Tibial nerve (tissue), 4 donors: ENCODE data around the gene LRCOL1. TPM values are rescaled to one million over a fixed set of nuclear protein-coding genes. Genes with fewer than 3 reads are reported as not detected.

Source experiments
- DNase-seq, 2 donors: peaks; one replicate each; pipeline ENCODE4 v3.0.0-alpha.2; 2019; ENCODE audit warnings: low spot score in 2 of 2
- H3K27ac ChIP-seq, 4 donors: fragments of 200-600 bp; sonication (generic) in 3 of 4; one replicate each; pipeline ENCODE4 v1.5.1; 2017 to 2019; ENCODE audit warnings: mild to moderate bottlenecking in 1 of 4
- H3K27me3 ChIP-seq, 2 donors: fragments of 200-600 bp; sonication (generic) in 1 of 2; one replicate each; pipeline versions ENCODE4 v1.5.1 to v1.6.0; 2017 to 2019
- H3K36me3 ChIP-seq, 3 donors: fragments of 200-600 bp; sonication (generic); one replicate each; pipeline ENCODE4 v1.5.1; 2018 to 2019
- H3K4me1 ChIP-seq, 4 donors: fragments of 200-600 bp; sonication (generic) in 3 of 4; one replicate each; pipeline ENCODE4 v1.5.1; 2017 to 2019
- H3K4me3 ChIP-seq, 4 donors: fragments of 200-600 bp; sonication (generic) in 3 of 4; one replicate each; pipeline ENCODE4 v1.5.1; 2017 to 2019; ENCODE audit warnings: mild to moderate bottlenecking in 1 of 4, moderate library complexity in 1 of 4
- H3K9me3 ChIP-seq, 4 donors: fragments of 200-600 bp; sonication (generic) in 3 of 4; one replicate each; pipeline ENCODE4 v1.5.1; 2017 to 2019
- CTCF ChIP-seq, 5 experiments: fragments of 200-600 bp in 3 of 5; fragments of 450-650 bp in 2 of 5; sonication (generic) in 3 of 5; IDR thresholded peaks; one replicate each; pipeline ENCODE4 v1.5.1; 2016 to 2019; ENCODE audit warnings: antibody characterized with exemption in 5 of 5, mild to moderate bottlenecking in 3 of 5, moderate library complexity in 2 of 5
- EP300 ChIP-seq, 2 donors: sonication (generic); formaldehyde crosslinking; IDR thresholded peaks; one replicate each; pipeline ENCODE4 v1.6.1; 2017; ENCODE audit warnings: antibody characterized with exemption in 2 of 2, mild to moderate bottlenecking in 1 of 2
- POLR2A ChIP-seq, 2 donors: fragments of 450-650 bp; IDR thresholded peaks; one replicate each; pipeline ENCODE4 v1.6.1; 2017; ENCODE audit warnings: antibody characterized with exemption in 2 of 2, mild to moderate bottlenecking in 2 of 2, moderate library complexity in 2 of 2
- whole genome bisulfite sequencing, 2 donors: methylation state at CpG; one replicate each; pipeline ENCODE4 v1.1.5; 2018; 5-methylcytosine and 5-hydroxymethylcytosine counted together
- total RNA-seq, 4 donors: library from RNA; depleted of rRNA; stranded (reverse); fragments of >200 nt; gene quantifications; one replicate each; pipeline ENCODE4 v1.1.0, GENCODE V29; 2016

The LRCOL1 gene
- total RNA-seq, 4 donors from 2014 or later = not detected

GRCh38 chr12:132568301-132568700 is 42.1 kb downstream of the LRCOL1 start:
- H3K27me3 ChIP-seq = no peaks in the 10 kb centered on the region
- 85 to 89% methylated on average over 14 to 16 of the region's 16 CpGs for WGBS, 2 donors
- TF ChIP-seq CTCF (IDR thresholded peaks at IDR 0.05) (no peak), POLR2A (IDR thresholded peaks at IDR 0.05) (no peak), EP300 (IDR thresholded peaks at IDR 0.05) (no peak)

GRCh38 chr12:132566516-132567131 is 43.8 kb downstream of the LRCOL1 start:
- H3K36me3 ChIP-seq = peaks cover 0 to 69% (median 0%) of the 10 kb centered on the region in 3 donors
- WGBS, 2 donors = 79 to 86% methylated on average over 7 to 14 of the region's 25 CpGs
- no peak overlapping the region for H3K27ac ChIP-seq
- no peaks in the 10 kb centered on the region for H3K9me3 ChIP-seq
- H3K27me3 ChIP-seq = no peaks in the 10 kb centered on the region
- H3K4me1 ChIP-seq = peaks cover 0 to 2% (median 0%) of the 10 kb centered on the region in 4 donors
- H3K4me3 ChIP-seq = no peak overlapping the region
- DNase-seq = no peak
- TF ChIP-seq POLR2A (IDR thresholded peaks at IDR 0.05) = no peak
- no peak for TF ChIP-seq CTCF (IDR thresholded peaks at IDR 0.05)
- TF ChIP-seq EP300 (IDR thresholded peaks at IDR 0.05) = no peak

More at GRCh38 chr12:132568301-132568700, 42.1 kb downstream of the LRCOL1 start:
- Histone ChIP-seq H3K4me3 (no peak overlapping the region), H3K4me1 (peaks cover 0 to 6% (median 0%) of the 10 kb centered on the region in 4 donors), H3K27ac (no peak overlapping the region), H3K36me3 (peaks cover 0 to 85% (median 0%) of the 10 kb centered on the region in 3 donors), H3K9me3 (no peaks in the 10 kb centered on the region)
- DNase-seq = no peak

- Histone ChIP-seq H3K4me3 (no peak overlapping the region), H3K27me3 (no peaks in the 10 kb centered on the region), H3K9me3 (no peaks in the 10 kb centered on the region), H3K36me3 (peaks cover 0 to 56% (median 0%) of the 10 kb centered on the region in 3 donors), H3K4me1 (peaks cover 0 to 13% (median 8%) of the 10 kb centered on the region in 4 donors), H3K27ac (no peak overlapping the region)
- WGBS, 2 donors = 96 to 97% methylated on average over 18 of the region's 18 CpGs
- no peak for DNase-seq
- TF ChIP-seq CTCF (IDR thresholded peaks at IDR 0.05) (no peak), EP300 (IDR thresholded peaks at IDR 0.05) (no peak), POLR2A (IDR thresholded peaks at IDR 0.05) (no peak)
Observed at GRCh38 chr12:132565365-132565764, 45.0 kb downstream of the LRCOL1 start.

GRCh38 chr12:132563911-132564310 is 46.5 kb downstream of the LRCOL1 start:
- H3K27me3 ChIP-seq = peaks cover 0 to 3% of the 10 kb centered on the region in 2 donors
- no peak for TF ChIP-seq POLR2A (IDR thresholded peaks at IDR 0.05)
- no peak for TF ChIP-seq EP300 (IDR thresholded peaks at IDR 0.05)
- TF ChIP-seq CTCF (IDR thresholded peaks at IDR 0.05) = no peak
- H3K36me3 ChIP-seq = peaks cover 0 to 41% (median 0%) of the 10 kb centered on the region in 3 donors
- no peak overlapping the region for H3K4me3 ChIP-seq
- H3K4me1 ChIP-seq = peaks cover 0 to 25% (median 15%) of the 10 kb centered on the region in 4 donors
- H3K27ac ChIP-seq = no peak overlapping the region
- WGBS, 2 donors = 94% methylated on average over 20 of the region's 20 CpGs
- H3K9me3 ChIP-seq = no peaks in the 10 kb centered on the region
- no peak for DNase-seq

- TF ChIP-seq CTCF (IDR thresholded peaks at IDR 0.05) = no peak
- TF ChIP-seq POLR2A (IDR thresholded peaks at IDR 0.05) = no peak
- TF ChIP-seq EP300 (IDR thresholded peaks at IDR 0.05) = no peak
Observed at GRCh38 chr12:132562489-132563021, 47.8 kb downstream of the LRCOL1 start.

More at GRCh38 chr12:132562489-132563021, 47.8 kb downstream of the LRCOL1 start:
- H3K4me1 ChIP-seq = peaks cover 0 to 27% (median 15%) of the 10 kb centered on the region in 4 donors
- no peak overlapping the region for H3K27ac ChIP-seq
- 88 to 89% methylated on average over 21 of the region's 21 CpGs for WGBS, 2 donors
- H3K36me3 ChIP-seq = peaks cover 0 to 28% (median 0%) of the 10 kb centered on the region in 3 donors
- H3K9me3 ChIP-seq = no peaks in the 10 kb centered on the region
- H3K4me3 ChIP-seq = no peak overlapping the region
- no peak for DNase-seq
- H3K27me3 ChIP-seq = peaks cover 0 to 8% of the 10 kb centered on the region in 2 donors
